NCI-H526 (cell line): ENCODE measurements around the gene ZNF646.

Experiments
- DNase-seq, 2 experiments: peaks; one replicate each; lab custom pipeline; 2025; lab: John Stamatoyannopoulos, UW

ZNF646 gene

DNA sequence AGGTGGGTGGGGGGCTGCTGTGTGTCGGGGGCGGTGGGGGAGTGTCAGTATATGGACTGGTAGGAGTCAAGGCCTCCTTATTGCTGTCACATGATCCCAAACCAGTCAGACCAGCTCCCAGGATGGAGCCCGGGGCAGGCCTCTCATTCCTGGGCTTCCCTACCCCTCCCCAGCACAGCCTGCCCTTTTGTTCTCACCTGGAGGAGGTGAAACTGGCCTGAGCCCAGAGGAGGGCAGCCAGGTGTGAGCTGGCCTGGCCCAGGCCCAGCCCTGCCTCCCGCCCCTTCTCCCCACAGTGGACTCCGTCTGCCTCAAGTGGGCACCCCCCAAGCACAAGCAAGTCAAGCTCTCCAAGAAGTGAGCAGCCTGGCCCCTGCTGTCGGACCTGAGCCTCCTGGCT is 56.7 kb downstream of the ZNF646 start:
- DNase-seq: no peak

DNA sequence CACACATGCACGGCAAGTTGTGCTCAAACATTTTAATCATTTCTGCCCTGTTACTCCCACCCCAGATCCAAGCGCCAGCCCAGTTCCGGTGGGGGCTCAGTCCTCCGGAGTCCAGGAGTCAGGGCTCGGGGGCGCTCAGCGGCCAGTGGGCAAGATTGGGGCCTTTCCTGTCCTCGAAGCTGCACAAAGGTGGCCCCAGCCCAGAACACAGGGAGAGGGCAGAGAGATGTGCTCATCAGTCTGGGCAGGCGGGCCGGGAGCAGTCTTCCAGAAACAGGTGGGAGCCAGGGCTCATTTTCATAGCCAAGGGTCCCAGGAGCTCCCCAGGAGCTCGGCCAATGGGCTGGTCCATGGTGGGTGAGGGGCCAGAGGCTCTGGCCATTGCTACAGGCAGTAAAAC is 57.2 kb downstream of the ZNF646 start:
- no peak for DNase-seq

GRCh38 chr16:31131841-31132271 is 57.6 kb downstream of the ZNF646 start:
- no peak for DNase-seq

DNA sequence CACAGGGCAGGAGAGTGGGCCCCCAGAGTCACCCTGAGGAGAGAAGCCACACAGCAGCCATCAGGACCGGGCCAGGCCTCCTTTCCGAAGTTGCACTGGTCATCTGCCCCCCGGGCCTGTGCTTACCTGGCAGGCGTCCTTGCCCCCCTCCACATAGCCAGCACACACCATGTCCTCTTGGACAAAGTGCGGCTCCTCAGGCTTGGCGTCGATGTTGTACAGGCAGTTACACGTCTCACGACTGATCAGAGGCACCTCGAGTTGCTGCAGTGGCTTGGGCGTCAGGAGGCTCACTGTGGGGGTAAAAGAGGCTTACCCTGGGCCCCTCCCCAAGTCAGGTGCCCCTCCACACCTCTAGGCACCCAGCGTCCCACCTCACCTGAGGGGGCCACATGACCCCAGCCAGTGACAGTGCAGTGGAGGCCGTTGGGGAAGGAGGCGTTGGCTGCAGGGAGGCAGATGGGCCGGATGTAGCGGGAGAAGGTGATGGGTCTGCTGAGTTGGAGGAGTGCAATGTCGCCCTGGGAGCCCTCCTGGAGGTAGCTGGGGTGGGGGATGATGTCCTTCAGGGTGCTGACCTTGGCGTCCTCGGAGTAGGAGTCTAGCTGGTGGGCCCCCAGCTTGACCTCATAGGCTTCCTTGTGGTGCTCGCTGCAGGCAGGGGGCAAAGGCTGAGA is 58.2 kb downstream of the ZNF646 start:
- DNase-seq: no peak

GRCh38 chr16:31133046-31133501 is 58.9 kb downstream of the ZNF646 start:
- no peak for DNase-seq
